Heart left ventricle (tissue), 13 donors: Measurements from ENCODE around the gene OR10H1.

ENCODE experiments used
- CTCF ChIP-seq, 12 donors: fragments of 200-600 bp; sonication (generic) in 4 of 12; IDR thresholded peaks; one replicate each; pipeline versions ENCODE4 v1.5.0 to v1.8.0; 2018 to 2022; ENCODE audit warnings: antibody characterized with exemption in 12 of 12, mild to moderate bottlenecking in 5 of 12
- POLR2A ChIP-seq, 2 donors: fragments of 450-650 bp; IDR thresholded peaks; one replicate each; pipeline ENCODE4 v1.6.1; 2017; ENCODE audit warnings: antibody characterized with exemption in 2 of 2, mild to moderate bottlenecking in 2 of 2, moderate library complexity in 2 of 2
- donor health status: ischemic (EF 13 %, LVEDD 7.1; RV severe dilation, severe dysfunction).
- donor health status: DM: no; HTN: yes; CAD: no.
- donor health status: DM: no; HTN: no; CAD: no.
- donor health status: ischemic (EF 25% LVEDD 6.9; RV normal size, moderate dysfunction).
- donor health status: ischemic (EF 25% LVEDD 5.7; RV mildly dilated, moderate dysfunction).
- donor health status: ischemic (EF 35%, LVEDD 5.7; RV mildly dilated, moderate dysfunction).
- donor health status: nonischemic (EF 11% LVEDD 7.7; RV severe dilation, severe dysfunction).
- donor health status: DM: yes; HTN: yes; CAD: no.
- donor health status: PGD.
- donor health status: ischemic (EF 29% LVEDD 5.4; RV normal size, mild dysfunction).
- donor health status: nonischemic (EF 23%, LVEDD 6.1; RV moderate dilation, normal function).

GRCh38 chr19:15828121-15828610 lies 12.7 kb upstream of the OR10H1 start:
- no peak for TF ChIP-seq CTCF (IDR thresholded peaks at IDR 0.05)
- TF ChIP-seq POLR2A (IDR thresholded peaks at IDR 0.05) = no peak
